LNCaP clone FGC (cell line): ENCODE measurements around the gene ANAPC1.
"Not testable (repeated sequence)": the region's sequence is repeated elsewhere in the genome, so short reads cannot be mapped to it uniquely, and the experiment has no call there.

Experiments used
- DNase-seq: peaks from one replicate; pipeline ENCODE4 v3.0.0-alpha.2; 2011; ENCODE audit warnings: low read depth
- H3K4me3 ChIP-seq: 2 replicates; pipeline ENCODE4 v1.5.1; 2011; ENCODE audit warnings: mild to moderate bottlenecking, low read depth, low read length, control low read depth
- TF ChIP-seq, protein P1 (sequence below): IDR thresholded peaks from 2 replicates; pipeline ENCODE4 v1.5.1; 2012; ENCODE audit warnings: mild to moderate bottlenecking; ENCODE audit not compliant: control insufficient read depth, insufficient read depth; ENCODE audit errors: extremely low read depth

The ANAPC1 gene

DNA sequence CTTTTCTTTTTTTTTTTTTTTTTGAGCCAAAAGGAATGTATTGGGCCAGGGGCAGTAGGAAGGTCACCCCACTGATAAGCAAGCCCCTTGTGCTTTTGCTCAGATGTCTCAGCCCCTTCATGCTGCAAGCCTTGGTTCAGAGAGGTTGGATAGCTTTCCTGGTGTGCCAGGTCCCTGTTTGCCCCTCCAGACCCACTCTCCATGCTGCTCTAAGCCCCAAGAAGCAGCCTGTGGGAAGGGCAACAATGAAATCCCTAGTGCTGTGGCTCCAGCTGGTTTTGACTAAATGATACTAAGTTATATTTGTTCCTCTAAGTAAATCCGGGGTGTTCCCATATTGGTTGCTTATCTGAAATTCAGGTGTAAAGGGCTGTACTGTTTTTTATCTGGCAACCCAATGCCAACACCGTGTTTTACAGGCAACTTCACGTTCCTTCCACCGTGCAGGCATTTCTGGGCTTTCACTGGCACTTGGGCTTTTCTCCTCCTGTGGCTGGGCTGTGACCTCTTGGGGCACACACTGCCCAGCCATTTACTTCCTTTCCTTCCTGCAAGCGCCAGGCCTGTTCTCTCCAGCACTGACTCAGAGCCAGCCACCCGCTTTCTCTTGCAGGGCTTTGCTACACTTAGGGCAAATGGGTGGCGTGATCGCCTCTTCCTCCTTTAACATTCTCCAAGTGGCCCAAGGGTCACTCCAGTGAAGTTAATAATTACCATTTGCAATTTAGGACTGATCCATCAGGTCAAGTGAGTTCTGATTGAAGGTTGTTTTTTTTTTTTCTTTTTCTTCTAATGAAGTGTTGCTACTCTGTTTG is 36.0 kb upstream of the ANAPC1 start:
- H3K4me3 ChIP-seq: no peak overlapping the region
- TF ChIP-seq, protein P1, sequence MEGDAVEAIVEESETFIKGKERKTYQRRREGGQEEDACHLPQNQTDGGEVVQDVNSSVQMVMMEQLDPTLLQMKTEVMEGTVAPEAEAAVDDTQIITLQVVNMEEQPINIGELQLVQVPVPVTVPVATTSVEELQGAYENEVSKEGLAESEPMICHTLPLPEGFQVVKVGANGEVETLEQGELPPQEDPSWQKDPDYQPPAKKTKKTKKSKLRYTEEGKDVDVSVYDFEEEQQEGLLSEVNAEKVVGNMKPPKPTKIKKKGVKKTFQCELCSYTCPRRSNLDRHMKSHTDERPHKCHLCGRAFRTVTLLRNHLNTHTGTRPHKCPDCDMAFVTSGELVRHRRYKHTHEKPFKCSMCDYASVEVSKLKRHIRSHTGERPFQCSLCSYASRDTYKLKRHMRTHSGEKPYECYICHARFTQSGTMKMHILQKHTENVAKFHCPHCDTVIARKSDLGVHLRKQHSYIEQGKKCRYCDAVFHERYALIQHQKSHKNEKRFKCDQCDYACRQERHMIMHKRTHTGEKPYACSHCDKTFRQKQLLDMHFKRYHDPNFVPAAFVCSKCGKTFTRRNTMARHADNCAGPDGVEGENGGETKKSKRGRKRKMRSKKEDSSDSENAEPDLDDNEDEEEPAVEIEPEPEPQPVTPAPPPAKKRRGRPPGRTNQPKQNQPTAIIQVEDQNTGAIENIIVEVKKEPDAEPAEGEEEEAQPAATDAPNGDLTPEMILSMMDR: no peak
- DNase-seq: peak; percentile 67

DNA sequence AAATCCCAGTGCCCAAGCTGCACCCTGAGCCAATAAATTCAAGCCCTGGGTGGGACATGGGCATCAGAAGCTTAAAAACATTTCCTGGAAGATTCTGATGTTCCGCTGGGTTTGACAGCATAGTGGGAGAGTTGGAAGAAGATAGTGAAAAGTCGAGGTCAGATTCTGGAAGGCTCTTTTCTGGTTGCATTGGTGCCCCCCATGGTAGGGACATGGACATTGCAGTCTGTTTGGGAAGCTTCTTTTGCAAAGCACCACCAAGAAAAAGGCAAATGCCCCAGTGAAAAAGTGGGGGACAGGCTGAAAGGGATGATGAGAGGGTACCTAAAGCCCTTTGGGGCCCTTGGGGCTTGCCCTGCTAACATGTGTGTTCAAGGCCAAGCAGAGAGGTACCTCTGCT is 35.4 kb upstream of the ANAPC1 start:
- TF ChIP-seq, protein P1: no peak
- no peak for DNase-seq
- no peak overlapping the region for H3K4me3 ChIP-seq

DNA sequence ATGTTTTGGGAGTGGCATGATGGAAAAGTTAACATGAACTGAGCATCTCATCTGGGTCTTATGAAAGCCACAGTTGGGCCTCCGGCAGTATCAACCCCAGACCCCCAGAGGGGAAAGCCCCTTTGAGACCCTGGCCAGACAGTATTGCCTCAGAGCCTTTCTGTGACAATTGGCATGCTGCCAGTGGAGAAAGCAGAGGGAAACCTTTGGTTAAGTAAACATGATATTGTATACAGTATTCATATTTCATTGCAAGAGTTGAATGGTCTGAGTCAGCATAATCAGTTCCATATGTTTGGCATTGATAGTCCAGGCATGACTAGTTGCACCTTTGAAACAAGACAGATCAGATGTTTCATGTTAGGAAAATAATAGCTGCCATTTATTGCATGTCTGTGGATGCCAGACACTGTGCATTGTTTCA is 34.4 kb upstream of the ANAPC1 start:
- no peak overlapping the region for H3K4me3 ChIP-seq
- TF ChIP-seq, protein P1: no peak
- peak; percentile 15 for DNase-seq

DNA sequence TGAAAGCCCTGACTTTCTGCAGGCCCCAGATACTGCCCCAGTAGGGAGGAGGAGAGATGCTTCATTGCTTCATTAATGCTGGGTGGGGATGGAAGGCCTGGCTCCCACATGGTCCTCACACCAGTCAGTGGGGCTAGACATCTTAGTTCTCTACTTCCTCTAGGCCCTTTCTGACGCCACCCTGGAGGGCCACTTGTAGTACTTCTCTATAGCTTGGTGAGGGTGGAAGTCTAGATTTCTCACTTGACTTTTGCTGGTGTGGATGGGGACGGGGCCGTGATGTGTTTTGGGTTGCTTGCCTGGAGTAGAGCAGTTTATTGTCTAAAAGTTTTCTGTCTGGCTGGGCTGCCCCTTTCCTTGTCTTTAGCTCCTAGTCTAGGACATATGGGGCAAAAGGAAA is 33.1 kb upstream of the ANAPC1 start:
- TF ChIP-seq, protein P1: no peak
- no peak for DNase-seq
- no peak overlapping the region for H3K4me3 ChIP-seq

DNA sequence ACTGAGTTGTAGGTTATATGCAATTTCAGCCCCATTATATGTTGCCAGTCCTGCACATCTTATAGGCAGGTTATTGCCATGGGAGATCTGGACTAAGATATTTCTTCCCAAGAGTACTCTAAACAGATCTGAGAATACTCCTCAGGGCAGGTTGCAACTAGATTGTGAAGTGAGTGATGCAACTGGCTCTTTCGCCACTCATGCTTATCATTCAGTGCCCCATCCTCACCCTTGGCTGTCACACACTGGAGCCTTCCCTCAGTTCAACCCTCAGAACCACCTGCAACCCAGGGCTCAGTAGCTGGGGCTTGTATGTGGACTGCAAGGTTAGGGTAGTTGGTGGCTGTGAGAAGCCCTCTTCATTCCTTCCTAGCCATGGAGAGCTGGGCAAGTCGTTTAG is 28.6 kb upstream of the ANAPC1 start:
- TF ChIP-seq, protein P1: no peak
- DNase-seq: no peak
- H3K4me3 ChIP-seq: no peak overlapping the region

DNA sequence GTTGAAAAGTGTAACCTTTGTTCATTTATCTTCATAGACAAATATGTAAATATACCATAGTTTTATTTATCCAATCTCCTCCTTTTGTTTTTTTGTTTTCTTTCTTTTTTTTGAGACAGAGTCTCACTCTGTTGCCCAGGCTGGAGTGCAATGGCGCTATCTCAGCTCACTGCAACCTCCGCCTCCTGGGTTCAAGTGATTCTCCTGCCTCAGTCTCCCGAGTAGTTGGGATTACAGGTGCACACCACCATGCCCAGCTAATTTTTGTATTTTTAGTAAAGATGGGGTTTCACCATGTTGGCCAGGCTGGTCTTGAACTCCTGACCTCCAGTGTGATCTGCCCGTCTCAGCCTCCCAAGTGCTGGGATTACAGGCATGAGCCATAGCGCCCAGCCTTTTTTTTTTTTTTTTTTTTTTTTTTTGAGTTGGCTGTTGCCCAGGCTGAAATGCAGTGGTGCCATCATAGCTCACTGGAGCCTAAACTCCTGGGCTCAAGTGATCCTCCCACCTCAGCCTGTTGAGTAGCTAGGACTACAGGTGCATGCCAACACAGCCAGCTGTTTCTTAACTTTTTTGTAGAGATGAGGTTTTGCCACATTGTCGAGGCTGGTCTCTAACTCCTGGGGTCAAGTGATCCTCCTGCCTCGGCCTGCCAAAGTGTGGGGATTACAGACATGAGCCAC is 27.4 kb upstream of the ANAPC1 start:
- H3K4me3 ChIP-seq, DNase-seq: not testable (repeated sequence)

DNA sequence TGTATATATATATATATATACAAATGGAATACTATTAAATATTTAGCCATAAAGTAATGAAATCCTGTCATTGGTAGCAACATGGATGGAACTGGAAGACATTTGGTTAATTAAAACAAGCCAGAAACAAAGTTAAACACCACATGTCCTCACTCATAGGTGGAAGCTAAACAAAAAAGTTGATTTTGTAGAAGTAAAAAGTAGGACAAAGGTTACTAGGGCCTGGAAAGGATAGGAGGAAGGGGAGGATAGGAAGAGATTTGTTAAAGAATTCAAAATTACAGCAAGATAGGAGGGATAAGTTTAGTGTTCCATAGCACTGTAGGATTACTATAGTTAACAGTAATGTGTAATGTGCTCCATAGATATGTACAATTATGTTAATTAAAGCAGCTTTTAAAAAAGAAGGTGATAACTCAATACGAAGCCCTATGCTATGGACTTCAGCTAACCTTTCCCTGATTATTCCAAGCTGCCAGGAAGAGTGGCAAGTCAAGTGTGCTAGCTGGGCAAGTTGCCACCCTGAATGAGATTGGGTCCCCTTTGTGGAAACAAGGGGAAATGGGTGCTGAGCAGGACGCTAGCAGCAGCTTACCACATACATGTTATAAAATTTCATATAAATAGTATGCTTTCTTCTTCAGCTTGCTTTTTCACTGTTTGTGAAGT is 26.8 kb upstream of the ANAPC1 start:
- no peak for DNase-seq
- TF ChIP-seq, protein P1: no peak
- no peak overlapping the region for H3K4me3 ChIP-seq

DNA sequence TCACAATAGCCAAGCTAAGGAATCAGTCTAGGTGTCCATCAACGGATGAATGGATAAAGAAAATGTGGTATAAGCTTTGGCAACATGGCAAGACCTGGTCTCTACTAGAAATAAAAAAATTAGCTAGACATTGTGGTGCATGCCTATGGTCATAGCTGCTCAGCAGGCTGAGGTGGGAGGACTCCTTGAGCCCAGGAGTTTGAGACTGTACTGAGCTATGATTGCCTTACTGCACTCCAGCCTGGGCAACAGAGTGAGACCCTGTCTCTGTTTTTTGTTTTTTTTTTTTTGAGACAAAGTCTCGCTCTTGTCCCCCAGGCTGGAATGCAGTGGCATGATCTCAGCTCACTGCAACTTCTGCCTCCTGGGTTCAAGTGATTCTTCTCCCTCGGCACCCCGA is 26.0 kb upstream of the ANAPC1 start:
- not testable (repeated sequence) for DNase-seq, H3K4me3 ChIP-seq
